ENCODE measurements around the gene TNKS1BP1. TPM values are rescaled to one million over a fixed set of nuclear protein-coding genes. Genes with fewer than 3 reads are reported as not detected.
A peak's percentile ranks its signal among the peaks of the same experiment; 100 is the strongest.
"Not testable (repeated sequence)": the region's sequence is repeated elsewhere in the genome, so short reads cannot be mapped to it uniquely, and the experiment has no call there.

TNKS1BP1 gene
- total and polyA plus RNA-seq, 9 of the 15 experiments (the other 6 are each of a cell fraction or from before 2014, with no cell fraction given) = 1.1 to 47.2 (median 10.9) TPM

DNA sequence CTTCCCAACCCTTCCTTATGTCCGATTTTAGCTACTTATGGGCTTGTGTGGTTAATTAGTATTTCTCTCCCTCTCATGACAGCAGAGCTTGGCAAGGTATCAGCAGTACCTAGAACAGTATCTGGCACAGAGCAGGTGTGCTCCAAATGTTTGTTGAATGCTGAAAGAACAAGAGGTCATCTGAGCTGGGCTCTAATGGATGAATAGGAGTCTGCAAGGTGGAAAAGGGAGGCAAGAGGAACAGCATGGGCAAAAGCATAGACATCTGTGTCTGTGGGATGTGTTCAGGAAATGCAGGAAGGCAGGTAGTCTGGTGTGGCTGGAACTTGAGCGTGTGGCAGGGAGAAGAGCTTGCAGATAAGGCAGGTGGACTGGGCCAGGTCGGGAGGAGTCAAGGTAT, 37.2 kb upstream of the TNKS1BP1 start (continued):
- no peak for TF ChIP-seq MYC (IDR thresholded peaks at IDR 0.05; ENCODE audit: low read depth, low read length)
- TF ChIP-seq MYC (CRISPR knock-in tag; IDR thresholded peaks at IDR 0.05; ENCODE audit: borderline replicate concordance, low read depth) = no peak
- TF ChIP-seq KHSRP (IDR thresholded peaks at IDR 0.05) = no peak
- TF ChIP-seq, protein P1, sequence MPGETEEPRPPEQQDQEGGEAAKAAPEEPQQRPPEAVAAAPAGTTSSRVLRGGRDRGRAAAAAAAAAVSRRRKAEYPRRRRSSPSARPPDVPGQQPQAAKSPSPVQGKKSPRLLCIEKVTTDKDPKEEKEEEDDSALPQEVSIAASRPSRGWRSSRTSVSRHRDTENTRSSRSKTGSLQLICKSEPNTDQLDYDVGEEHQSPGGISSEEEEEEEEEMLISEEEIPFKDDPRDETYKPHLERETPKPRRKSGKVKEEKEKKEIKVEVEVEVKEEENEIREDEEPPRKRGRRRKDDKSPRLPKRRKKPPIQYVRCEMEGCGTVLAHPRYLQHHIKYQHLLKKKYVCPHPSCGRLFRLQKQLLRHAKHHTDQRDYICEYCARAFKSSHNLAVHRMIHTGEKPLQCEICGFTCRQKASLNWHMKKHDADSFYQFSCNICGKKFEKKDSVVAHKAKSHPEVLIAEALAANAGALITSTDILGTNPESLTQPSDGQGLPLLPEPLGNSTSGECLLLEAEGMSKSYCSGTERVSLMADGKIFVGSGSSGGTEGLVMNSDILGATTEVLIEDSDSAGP (CRISPR knock-in tag; IDR thresholded peaks at IDR 0.05) = no peak
- TF ChIP-seq MCM3 (IDR thresholded peaks at IDR 0.05) = no peak
- no peak for TF ChIP-seq MAFG (tag; conservative IDR thresholded peaks at IDR 0.05)
- no peak for TF ChIP-seq HEY1 (CRISPR knock-in tag; IDR thresholded peaks at IDR 0.05; ENCODE audit: borderline replicate concordance)
- no peak for TF ChIP-seq PTBP1 (IDR thresholded peaks at IDR 0.05; ENCODE audit: low read depth, low read length)

DNA sequence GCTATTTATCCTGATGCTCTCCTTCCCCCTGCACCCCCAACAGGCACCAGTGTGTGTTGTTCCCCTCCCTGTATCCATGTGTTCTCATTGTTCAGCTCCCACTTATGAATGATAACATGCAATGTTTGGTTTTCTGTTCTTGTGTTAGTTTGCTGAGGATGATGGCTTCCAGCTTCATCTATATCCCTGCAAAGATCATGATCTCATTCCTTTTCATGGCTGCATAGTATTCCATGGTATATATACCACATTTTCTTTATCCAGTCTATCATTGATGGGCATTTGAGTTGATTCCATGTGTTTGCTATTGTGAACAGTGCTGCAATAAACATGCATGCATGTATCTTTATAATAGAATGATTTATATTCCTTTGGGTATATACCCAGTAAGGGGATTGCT, 36.7 kb upstream of the TNKS1BP1 start:
- H3K4me2 ChIP-seq (ENCODE audit: insufficient read depth, low read length); H3K9ac ChIP-seq (ENCODE audit: insufficient read depth in 1 of 2, low read depth in 2 of 2, low read length in 2 of 2); H3K27me3 ChIP-seq (ENCODE audit: control insufficient read depth in 2 of 2, insufficient read depth in 2 of 2, low read length in 2 of 2); H3K79me2 ChIP-seq (ENCODE audit: control insufficient read depth, insufficient read depth, low read length); intact Hi-C loops (cut with micrococcal nuclease); CTCF ChIA-PET (ENCODE audit: low intra/inter-chr PET ratio); H3K36me3 ChIP-seq (ENCODE audit: control insufficient read depth, insufficient read depth, low read length); H4K20me1 ChIP-seq (replicated peaks; ENCODE audit: control insufficient read depth, insufficient read depth, low read length); H3K27ac ChIP-seq (ENCODE audit: extremely low read depth, low read depth, low read length); H2AFZ ChIP-seq (ENCODE audit: low read depth, low read length); in situ Hi-C loops (cut with MboI); FAIRE-seq; ATAC-seq; H3K9me3 ChIP-seq (replicated peaks; ENCODE audit: control insufficient read depth, insufficient read depth, low read depth, low read length); BruUV-seq (replicated peaks); H3K9me1 ChIP-seq (ENCODE audit: control insufficient read depth, insufficient read depth, low read length); H3K4me3 ChIP-seq; DNase-seq (ENCODE audit: extremely low read depth in 1 of 4, low spot score in 3 of 4): not testable (repeated sequence)
- peaks cover 14 to 21% of the 10 kb centered on the region in 2 experiments for H3K4me1 ChIP-seq (replicated peaks in 1 of 2; ENCODE audit: control insufficient read depth in 2 of 2, insufficient read depth in 2 of 2, low read length in 2 of 2)
- TF ChIP-seq RBM25 (IDR thresholded peaks at IDR 0.05; ENCODE audit: low read depth, low read length, severe bottlenecking) (peak; percentile 41), SMARCA5 (IDR thresholded peaks at IDR 0.05) (peak; percentile 26; the same call in 1 of the 2 replicates), ZNF146 (CRISPR knock-in tag; IDR thresholded peaks at IDR 0.05; ENCODE audit: unreplicated experiment) (peak; percentile 99), KDM1A (IDR thresholded peaks at IDR 0.05) (0 out of 4 replicates have a peak, but pooled peaks of 1 of the 2 experiments have one; percentile 25), BCOR (IDR thresholded peaks at IDR 0.05) (peak; percentile 54; the same call in 1 of the 2 replicates)
- POLR2A ChIA-PET = interaction anchor here (0.9 kb wide), 2 partner anchors 10 to 18 kb away, joined by 4 read pairs; no protein-coding TSS in a partner anchor

Data from K562 (cell line).